ENCODE results near the gene PIK3R3.
A peak's percentile ranks its signal among the peaks of the same experiment; 100 is the strongest.
"Not testable (repeated sequence)": the region's sequence is repeated elsewhere in the genome, so short reads cannot be mapped to it uniquely, and the experiment has no call there.

PIK3R3 gene

DNA sequence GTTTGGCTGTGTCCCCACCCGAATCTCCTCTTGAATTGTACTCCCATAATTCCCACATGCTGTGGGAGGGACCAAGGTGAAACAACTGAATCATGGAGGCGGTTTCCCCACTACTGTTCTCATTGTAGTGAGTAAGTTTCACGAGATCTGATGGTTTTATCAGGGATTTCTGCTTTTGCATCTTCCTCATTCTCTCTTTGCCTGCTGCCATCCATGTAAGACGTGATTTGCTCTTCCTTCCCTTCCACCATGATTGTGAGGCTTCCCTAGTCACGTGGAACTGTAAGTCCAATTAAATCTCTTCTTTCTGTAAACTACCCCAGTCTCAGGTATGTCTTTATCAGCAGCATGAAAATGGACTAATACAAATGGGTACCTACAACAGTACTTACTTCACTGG, 73.5 kb downstream of the PIK3R3 start:
- no peak overlapping the region for H3K4me3 ChIP-seq (ENCODE audit: low read depth, low read length)
- TF ChIP-seq, protein P1, sequence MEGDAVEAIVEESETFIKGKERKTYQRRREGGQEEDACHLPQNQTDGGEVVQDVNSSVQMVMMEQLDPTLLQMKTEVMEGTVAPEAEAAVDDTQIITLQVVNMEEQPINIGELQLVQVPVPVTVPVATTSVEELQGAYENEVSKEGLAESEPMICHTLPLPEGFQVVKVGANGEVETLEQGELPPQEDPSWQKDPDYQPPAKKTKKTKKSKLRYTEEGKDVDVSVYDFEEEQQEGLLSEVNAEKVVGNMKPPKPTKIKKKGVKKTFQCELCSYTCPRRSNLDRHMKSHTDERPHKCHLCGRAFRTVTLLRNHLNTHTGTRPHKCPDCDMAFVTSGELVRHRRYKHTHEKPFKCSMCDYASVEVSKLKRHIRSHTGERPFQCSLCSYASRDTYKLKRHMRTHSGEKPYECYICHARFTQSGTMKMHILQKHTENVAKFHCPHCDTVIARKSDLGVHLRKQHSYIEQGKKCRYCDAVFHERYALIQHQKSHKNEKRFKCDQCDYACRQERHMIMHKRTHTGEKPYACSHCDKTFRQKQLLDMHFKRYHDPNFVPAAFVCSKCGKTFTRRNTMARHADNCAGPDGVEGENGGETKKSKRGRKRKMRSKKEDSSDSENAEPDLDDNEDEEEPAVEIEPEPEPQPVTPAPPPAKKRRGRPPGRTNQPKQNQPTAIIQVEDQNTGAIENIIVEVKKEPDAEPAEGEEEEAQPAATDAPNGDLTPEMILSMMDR (IDR thresholded peaks at IDR 0.05; ENCODE audit: low read depth, low read length, missing control alignments): no peak
- DNase-seq (ENCODE audit: low read depth): no peak

DNA sequence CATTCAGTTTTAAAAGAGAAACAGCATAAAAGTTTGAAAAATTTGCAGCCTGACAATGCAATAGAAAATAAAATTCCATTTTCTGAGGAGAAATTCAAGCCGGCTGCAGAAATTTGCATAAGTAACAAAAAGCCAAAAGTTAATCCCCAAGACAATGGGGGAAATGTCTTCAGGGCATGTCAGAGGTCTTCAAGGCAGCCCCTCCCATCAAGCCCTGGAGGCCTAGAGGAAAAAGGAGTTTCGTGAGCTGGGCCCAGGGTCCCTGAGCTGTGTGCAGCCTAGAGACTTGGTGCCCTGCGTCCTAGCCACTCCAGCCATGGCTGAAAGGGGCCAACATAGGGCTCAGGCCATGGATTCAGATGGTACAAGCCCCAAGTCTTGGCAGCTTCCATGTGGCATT, 74.6 kb downstream of the PIK3R3 start:
- no peak overlapping the region for H3K4me3 ChIP-seq (ENCODE audit: low read depth, low read length)
- DNase-seq (ENCODE audit: low read depth): no peak
- TF ChIP-seq, protein P1 (IDR thresholded peaks at IDR 0.05; ENCODE audit: low read depth, low read length, missing control alignments): no peak

DNA sequence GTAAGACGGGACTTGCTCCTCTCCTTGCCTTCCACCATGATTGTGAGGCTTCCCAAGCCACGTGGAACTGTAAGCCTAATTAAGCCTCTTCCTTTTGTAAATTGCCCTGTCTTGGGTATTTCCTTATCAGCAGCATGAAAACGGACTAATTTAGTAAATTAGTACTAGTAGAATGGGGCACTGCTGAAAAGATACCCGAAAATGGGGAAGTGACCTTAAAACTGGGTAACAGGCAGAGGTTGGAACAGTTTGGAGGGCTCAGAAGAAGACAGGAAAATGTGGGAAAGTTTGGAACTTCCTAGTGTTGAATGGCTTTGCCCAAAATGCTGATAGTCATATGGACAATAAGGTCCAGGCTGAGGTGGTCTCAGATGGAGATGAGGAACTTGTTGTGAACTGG, 75.2 kb downstream of the PIK3R3 start:
- H3K4me3 ChIP-seq (ENCODE audit: low read depth, low read length); DNase-seq (ENCODE audit: low read depth): not testable (repeated sequence)

DNA sequence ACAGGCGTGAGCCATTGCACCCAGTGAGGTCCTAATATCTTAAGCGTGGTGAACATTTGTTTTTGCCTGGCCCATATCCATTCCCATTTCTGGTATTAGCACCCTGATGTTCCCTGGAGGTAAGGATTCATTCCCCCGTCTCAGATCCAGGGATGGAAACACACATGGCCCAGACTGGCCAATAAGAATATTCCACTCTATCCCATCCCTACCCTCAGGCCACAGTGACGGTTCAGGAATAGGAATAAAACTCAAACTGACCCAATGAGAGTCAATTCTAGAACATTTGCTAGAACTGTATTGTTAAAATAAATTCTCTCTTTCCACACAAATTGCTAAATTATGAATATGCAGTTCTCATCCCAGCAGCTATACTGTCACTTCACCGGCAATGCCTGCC, 76.1 kb downstream of the PIK3R3 start:
- no peak for DNase-seq (ENCODE audit: low read depth)
- H3K4me3 ChIP-seq (ENCODE audit: low read depth, low read length): no peak overlapping the region
- TF ChIP-seq, protein P1 (IDR thresholded peaks at IDR 0.05; ENCODE audit: low read depth, low read length, missing control alignments): no peak

DNA sequence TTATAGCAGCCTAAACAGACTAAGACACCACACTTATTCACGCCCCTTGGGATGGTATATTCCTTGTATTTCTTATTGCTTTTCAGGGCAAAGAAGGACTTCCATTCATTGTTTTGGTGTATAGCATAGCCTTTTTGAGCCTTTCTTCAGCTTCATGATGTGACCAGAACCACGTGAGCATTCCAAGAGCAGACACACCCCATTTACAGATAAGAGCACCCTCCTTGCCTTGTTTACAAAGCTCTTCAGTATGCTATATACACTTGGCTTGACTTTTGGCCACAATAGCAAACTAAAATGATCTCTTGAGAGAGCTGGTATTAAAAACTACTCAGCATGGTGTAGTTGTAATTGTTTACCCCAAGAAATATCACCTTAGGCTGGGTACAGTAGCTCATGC, 78.7 kb downstream of the PIK3R3 start:
- TF ChIP-seq, protein P1 (IDR thresholded peaks at IDR 0.05; ENCODE audit: low read depth, low read length, missing control alignments): no peak
- no peak overlapping the region for H3K4me3 ChIP-seq (ENCODE audit: low read depth, low read length)
- DNase-seq (ENCODE audit: low read depth): no peak

DNA sequence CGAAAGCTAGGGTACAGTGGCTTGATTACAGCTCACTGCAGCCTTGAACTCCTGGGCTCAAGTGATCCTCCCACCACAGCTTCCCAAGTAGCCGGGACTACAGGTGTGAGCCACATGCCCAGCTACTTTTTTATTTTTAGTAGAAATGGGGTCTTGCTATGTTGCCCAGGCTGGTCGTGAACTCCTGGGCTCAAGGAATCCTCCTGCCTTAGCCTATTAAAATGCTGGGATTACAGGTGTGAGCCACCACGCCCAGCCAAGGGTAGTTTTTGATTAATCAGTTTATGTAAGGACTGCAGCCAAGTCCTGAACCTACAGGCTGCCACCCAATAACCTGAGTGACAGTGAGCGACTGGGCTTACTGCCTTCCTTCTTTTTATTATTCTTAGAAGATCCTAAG, 88.3 kb downstream of the PIK3R3 start:
- TF ChIP-seq, protein P1 (IDR thresholded peaks at IDR 0.05; ENCODE audit: low read depth, low read length, missing control alignments): no peak

DNA sequence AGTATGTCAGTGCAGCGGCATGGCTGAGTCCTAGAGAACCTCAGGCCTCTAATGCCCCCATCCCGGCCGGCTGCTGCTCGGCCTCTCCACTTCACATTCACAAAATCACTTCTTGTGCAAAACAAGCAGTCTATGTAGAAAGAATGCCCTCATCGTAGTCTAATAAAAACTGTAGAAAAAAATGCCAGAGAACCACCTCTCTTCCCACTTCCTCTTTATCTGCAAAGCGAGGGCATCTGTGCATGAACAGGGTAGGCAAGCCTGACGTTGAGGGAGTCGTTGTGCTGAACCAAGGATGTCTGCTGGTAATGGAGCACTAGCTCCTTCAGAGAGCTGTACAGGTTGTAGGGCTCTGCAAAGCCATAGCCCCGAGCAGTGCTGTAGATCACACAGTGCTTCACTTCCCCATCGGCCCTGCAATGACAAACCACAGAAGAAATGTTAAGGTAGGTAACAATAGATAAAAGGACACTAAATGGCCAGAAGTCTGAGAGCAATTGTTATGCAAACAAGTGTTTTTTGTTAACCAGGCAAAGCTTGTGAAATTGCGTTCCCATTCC, 88.9 kb downstream of the PIK3R3 start:
- DNase-seq (ENCODE audit: low read depth): peak; percentile 89

More for the DNA sequence above, 88.3 kb downstream of the PIK3R3 start:
- no peak for DNase-seq (ENCODE audit: low read depth)
- H3K4me3 ChIP-seq (ENCODE audit: low read depth, low read length): no peak overlapping the region

More for the DNA sequence above, 88.9 kb downstream of the PIK3R3 start:
- peak overlapping the region; percentile 5; the same call in 1 of the 2 replicates for H3K4me3 ChIP-seq (ENCODE audit: low read depth, low read length)
- TF ChIP-seq, protein P1 (IDR thresholded peaks at IDR 0.05; ENCODE audit: low read depth, low read length, missing control alignments): no peak

All from GM12864 (cell line).